Cardiac fibroblast (primary cell): ENCODE measurements around the gene ARHGAP26.

Experiments used
- DNase-seq, 2 donors: peaks; one replicate each; pipeline versions ENCODE4 v3.0.0 to v3.0.0-alpha.2; 2010; ENCODE audit warnings: low read depth in 2 of 2
- H3K4me3 ChIP-seq, 2 donors: replicated peaks in 1 of 2; 1 replicate in 1 of 2; 2 replicates in 1 of 2; pipeline ENCODE4 v1.5.1; 2011; ENCODE audit warnings: low read depth in 2 of 2, low read length in 2 of 2, mild to moderate bottlenecking in 2 of 2, moderate library complexity in 1 of 2
- CTCF ChIP-seq: IDR thresholded peaks from one replicate; pipeline ENCODE4 v1.5.1; 2011; ENCODE audit warnings: low read depth, mild to moderate bottlenecking, low read length, inconsistent platforms

ARHGAP26 gene

GRCh38 chr5:143151056-143151700, 381.0 kb downstream of the ARHGAP26 start:
- no peak overlapping the region for H3K4me3 ChIP-seq
- TF ChIP-seq CTCF: no peak
- peak in 1 of 2 donors; percentile 26 for DNase-seq

GRCh38 chr5:143152445-143152844, 382.3 kb downstream of the ARHGAP26 start:
- no peak for TF ChIP-seq CTCF
- H3K4me3 ChIP-seq: no peak overlapping the region
- no peak for DNase-seq

- no peak for TF ChIP-seq CTCF
- DNase-seq: peak; percentile 75 to 76
- H3K4me3 ChIP-seq: no peak overlapping the region
Observed at GRCh38 chr5:143153332-143154119, 383.3 kb downstream of the ARHGAP26 start.

- TF ChIP-seq CTCF: no peak
- peak in 1 of 2 donors; percentile 69 for DNase-seq
- no peak overlapping the region for H3K4me3 ChIP-seq
Observed at GRCh38 chr5:143154510-143155370, 384.6 kb downstream of the ARHGAP26 start.

GRCh38 chr5:143155455-143155854, 385.3 kb downstream of the ARHGAP26 start:
- TF ChIP-seq CTCF: no peak
- H3K4me3 ChIP-seq: no peak overlapping the region
- no peak for DNase-seq

GRCh38 chr5:143156086-143156485, 385.9 kb downstream of the ARHGAP26 start:
- TF ChIP-seq CTCF: no peak
- H3K4me3 ChIP-seq: no peak overlapping the region
- no peak for DNase-seq
